ENCODE measurements around the gene ALOXE3. TPM values are rescaled to one million over a fixed set of nuclear protein-coding genes. Genes with fewer than 3 reads are reported as not detected.

The ALOXE3 gene
- total and polyA plus RNA-seq, 2 of the 8 experiments (the other 6 are each of a cell fraction or from before 2014, with no cell fraction given), result 0.26 TPM; not detected in 1

DNA sequence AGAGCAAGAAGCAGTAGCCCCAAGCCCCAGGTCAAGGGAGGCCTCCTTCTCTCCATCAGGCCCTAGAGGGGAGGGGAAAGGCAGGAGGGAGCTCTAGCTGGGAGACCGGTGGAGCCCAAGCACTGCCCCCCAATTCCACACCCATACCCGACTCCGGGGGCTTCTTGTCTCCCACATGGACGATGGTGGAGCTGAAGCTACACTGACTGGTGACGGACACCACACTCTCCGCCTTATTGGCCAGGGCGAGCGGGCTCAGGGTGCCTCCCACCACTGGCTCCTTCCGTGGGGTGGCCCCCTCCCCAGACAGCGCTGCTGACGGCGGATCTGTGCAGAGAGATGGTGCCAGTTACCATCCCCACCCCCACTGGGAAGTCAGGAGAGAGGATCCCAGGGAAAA is 27.5 kb upstream of the ALOXE3 start:
- H2BK120ac ChIP-seq (replicated peaks; ENCODE audit: low read depth, low read length), result no peak overlapping the region
- peaks cover 15 to 57% (median 42%) of the 10 kb centered on the region in 4 experiments for H3K36me3 ChIP-seq (ENCODE audit: control insufficient read depth in 2 of 4, insufficient read depth in 4 of 4, low read length in 3 of 4)
- CTCF ChIA-PET (ENCODE audit: partially characterized antibody), result interaction anchor here (14.1 kb wide), 1 partner anchor 12 kb away, joined by 133 read pairs; the partner anchor contains the start of gene VAMP2

More for the DNA sequence above, 27.5 kb upstream of the ALOXE3 start:
- Histone ChIP-seq H3K9me3 (ENCODE audit: insufficient read depth in 2 of 2, low read depth in 1 of 2, low read length in 1 of 2) (no peaks in the 10 kb centered on the region), H2BK12ac (ENCODE audit: low read depth, low read length) (no peak overlapping the region), H3K23ac (ENCODE audit: insufficient read length) (no peak overlapping the region), H3K9ac (replicated peaks in 1 of 4; ENCODE audit: extremely low read depth in 1 of 4, low read depth in 3 of 4, low read length in 3 of 4) (no peak overlapping the region), H3K23me2 (ENCODE audit: low read depth, low read length) (no peaks in the 10 kb centered on the region), H4K8ac (ENCODE audit: extremely low read depth, insufficient read depth, low read length) (no peak overlapping the region; the same call in 1 of the 2 replicates), H4K20me1 (replicated peaks in 1 of 2; ENCODE audit: control insufficient read depth in 1 of 2, insufficient read depth in 2 of 2, low read length in 2 of 2) (peaks cover 2 to 29% of the 10 kb centered on the region in 2 experiments), H2BK15ac (ENCODE audit: low read length) (no peak overlapping the region), H3K27me3 (replicated peaks in 1 of 4; ENCODE audit: control insufficient read depth in 3 of 4, extremely low read depth in 1 of 4, insufficient read depth in 3 of 4, low read length in 3 of 4) (no peaks in the 10 kb centered on the region), H2AK5ac (ENCODE audit: low read depth, low read length) (no peak overlapping the region), H3K4ac (replicated peaks; ENCODE audit: insufficient read length, low read depth, low read length) (no peak overlapping the region), H3K18ac (ENCODE audit: extremely low read depth, low read length) (no peak overlapping the region), H2BK20ac (ENCODE audit: low read length) (no peak overlapping the region), H3K4me3 (ENCODE audit: extremely low read depth in 1 of 4, insufficient read depth in 2 of 4, low read depth in 3 of 4, low read length in 4 of 4) (no peak overlapping the region), H3K14ac (ENCODE audit: insufficient read length) (no peak overlapping the region), H3K27ac (ENCODE audit: low read depth, low read length) (no peak overlapping the region), H3K56ac (replicated peaks; ENCODE audit: insufficient read length, low read depth, low read length) (no peak overlapping the region), H3K4me2 (ENCODE audit: insufficient read depth in 1 of 2, low read depth in 2 of 2, low read length in 2 of 2) (no peak overlapping the region), H3K79me2 (ENCODE audit: control insufficient read depth in 1 of 2, insufficient read depth in 2 of 2, low read length in 2 of 2) (peaks cover 0 to 5% of the 10 kb centered on the region in 2 experiments; a peak in 1 of 4 replicates), H2AFZ (ENCODE audit: low read length) (no peak overlapping the region), H3K4me1 (replicated peaks in 1 of 4; ENCODE audit: control insufficient read depth in 3 of 4, insufficient read depth in 4 of 4, low read length in 3 of 4) (peaks cover 0 to 3% (median under 1%) of the 10 kb centered on the region in 4 experiments; a peak in 2 of 7 replicates), H4K91ac (replicated peaks; ENCODE audit: insufficient read length, low read length) (no peak overlapping the region), H3K79me1 (ENCODE audit: low read depth, low read length) (peaks cover 5% of the 10 kb centered on the region; the same call in 1 of the 2 replicates), H2BK5ac (ENCODE audit: low read depth, low read length) (no peak overlapping the region), H4K5ac (ENCODE audit: insufficient read length, low read depth, low read length) (no peak overlapping the region)
- FAIRE-seq (no peak), DNase-seq (ENCODE audit: low read depth in 1 of 2, low spot score in 2 of 2) (no peak)
- no peak for TF ChIP-seq POLR2A (IDR thresholded peaks at IDR 0.05; ENCODE audit: control extremely low read depth in 1 of 2, low read depth in 2 of 2, low read length in 2 of 2)
- no peak for TF ChIP-seq SUZ12 (IDR thresholded peaks at IDR 0.05; ENCODE audit: low read length)
- TF ChIP-seq, protein P1, sequence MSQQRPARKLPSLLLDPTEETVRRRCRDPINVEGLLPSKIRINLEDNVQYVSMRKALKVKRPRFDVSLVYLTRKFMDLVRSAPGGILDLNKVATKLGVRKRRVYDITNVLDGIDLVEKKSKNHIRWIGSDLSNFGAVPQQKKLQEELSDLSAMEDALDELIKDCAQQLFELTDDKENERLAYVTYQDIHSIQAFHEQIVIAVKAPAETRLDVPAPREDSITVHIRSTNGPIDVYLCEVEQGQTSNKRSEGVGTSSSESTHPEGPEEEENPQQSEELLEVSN (IDR thresholded peaks at IDR 0.05), result no peak
- TF ChIP-seq CBX8 (IDR thresholded peaks at IDR 0.05; ENCODE audit: borderline replicate concordance, low read depth, low read length), result no peak
- no peak for TF ChIP-seq KDM5A (IDR thresholded peaks at IDR 0.05; ENCODE audit: low read length)
- no peak for TF ChIP-seq SP4 (IDR thresholded peaks at IDR 0.05; ENCODE audit: low read length)
- TF ChIP-seq JUND (IDR thresholded peaks at IDR 0.05; ENCODE audit: low read length), result no peak
- no peak for TF ChIP-seq ASH2L (IDR thresholded peaks at IDR 0.05; ENCODE audit: low read length)
- no peak for TF ChIP-seq CREB1 (IDR thresholded peaks at IDR 0.05)
- no peak for TF ChIP-seq CHD2 (IDR thresholded peaks at IDR 0.05; ENCODE audit: low read length)
- no peak for TF ChIP-seq CTCF (IDR thresholded peaks at IDR 0.05; ENCODE audit: control extremely low read depth in 1 of 3, insufficient read depth in 1 of 3, low read depth in 1 of 3, low read length in 3 of 3)
- no peak for TF ChIP-seq BACH1 (IDR thresholded peaks at IDR 0.05; ENCODE audit: low read length)
- 95% methylated on average over 11 of the region's 12 CpGs; no CpG with 5 or more reads in 1 of the 2 experiments for WGBS, 2 experiments (ENCODE audit: extremely low coverage in 1 of 2, insufficient coverage in 1 of 2, insufficient read length in 1 of 2, insufficient replicate concordance in 2 of 2, low coverage in 1 of 2, low lambda C conversion rate in 2 of 2, missing lambda C conversion rate in 1 of 2)
- POLR2A ChIA-PET (ENCODE audit: partially characterized antibody), result interaction anchor here (0.6 to 5.1 kb wide), 5 partner anchors 10 to 77 kb away, joined by 3 to 21 read pairs (median 4); partner anchors contain the start of gene TMEM107

Data from H1 (cell line).